Measurements from ENCODE around the gene MAGI1. TPM values are rescaled to one million over a fixed set of nuclear protein-coding genes. Genes with fewer than 3 reads are reported as not detected.

Gene MAGI1
- polyA plus RNA-seq, 1 experiment: 14.2 TPM

- POLR2A ChIA-PET: no interaction called here
- peak overlapping the region; percentile 60 for H3K4me3 ChIP-seq (ENCODE audit: low read depth, low read length)
- CTCF ChIA-PET: interaction anchor here (1.3 to 2.2 kb wide), 2 partner anchors 76 to 157 kb away, joined by 3 to 7 read pairs; no protein-coding TSS in a partner anchor
- no peak for DNase-seq (ENCODE audit: low read depth, low spot score)
- H3K9me3 ChIP-seq (ENCODE audit: control insufficient read depth, insufficient read depth, low read length): no peaks in the 10 kb centered on the region
- TF ChIP-seq, protein P1, sequence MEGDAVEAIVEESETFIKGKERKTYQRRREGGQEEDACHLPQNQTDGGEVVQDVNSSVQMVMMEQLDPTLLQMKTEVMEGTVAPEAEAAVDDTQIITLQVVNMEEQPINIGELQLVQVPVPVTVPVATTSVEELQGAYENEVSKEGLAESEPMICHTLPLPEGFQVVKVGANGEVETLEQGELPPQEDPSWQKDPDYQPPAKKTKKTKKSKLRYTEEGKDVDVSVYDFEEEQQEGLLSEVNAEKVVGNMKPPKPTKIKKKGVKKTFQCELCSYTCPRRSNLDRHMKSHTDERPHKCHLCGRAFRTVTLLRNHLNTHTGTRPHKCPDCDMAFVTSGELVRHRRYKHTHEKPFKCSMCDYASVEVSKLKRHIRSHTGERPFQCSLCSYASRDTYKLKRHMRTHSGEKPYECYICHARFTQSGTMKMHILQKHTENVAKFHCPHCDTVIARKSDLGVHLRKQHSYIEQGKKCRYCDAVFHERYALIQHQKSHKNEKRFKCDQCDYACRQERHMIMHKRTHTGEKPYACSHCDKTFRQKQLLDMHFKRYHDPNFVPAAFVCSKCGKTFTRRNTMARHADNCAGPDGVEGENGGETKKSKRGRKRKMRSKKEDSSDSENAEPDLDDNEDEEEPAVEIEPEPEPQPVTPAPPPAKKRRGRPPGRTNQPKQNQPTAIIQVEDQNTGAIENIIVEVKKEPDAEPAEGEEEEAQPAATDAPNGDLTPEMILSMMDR (IDR thresholded peaks at IDR 0.05; ENCODE audit: low read depth, low read length): no peak
- peak overlapping the region; percentile 47 for H3K27ac ChIP-seq (ENCODE audit: low read depth, low read length)
- H3K27me3 ChIP-seq (ENCODE audit: control insufficient read depth, insufficient read depth, low read length): no peaks in the 10 kb centered on the region
Observed at GRCh38 chr3:65596571-65597225, 442.0 kb downstream of the MAGI1 start.

- DNase-seq (ENCODE audit: low read depth, low spot score): no peak
- no peak overlapping the region for H3K27ac ChIP-seq (ENCODE audit: low read depth, low read length)
- H3K27me3 ChIP-seq (ENCODE audit: control insufficient read depth, insufficient read depth, low read length): no peaks in the 10 kb centered on the region
- no peak overlapping the region for H3K4me3 ChIP-seq (ENCODE audit: low read depth, low read length)
- H3K9me3 ChIP-seq (ENCODE audit: control insufficient read depth, insufficient read depth, low read length): no peaks in the 10 kb centered on the region
- CTCF ChIA-PET: interaction anchor here (0.6 to 2.2 kb wide), 3 partner anchors 77 to 156 kb away, joined by 3 to 7 read pairs (median 5); no protein-coding TSS in a partner anchor
- TF ChIP-seq, protein P1 (IDR thresholded peaks at IDR 0.05; ENCODE audit: low read depth, low read length): no peak
- POLR2A ChIA-PET: no interaction called here
Observed at GRCh38 chr3:65596029-65596300, 442.8 kb downstream of the MAGI1 start.

DNA sequence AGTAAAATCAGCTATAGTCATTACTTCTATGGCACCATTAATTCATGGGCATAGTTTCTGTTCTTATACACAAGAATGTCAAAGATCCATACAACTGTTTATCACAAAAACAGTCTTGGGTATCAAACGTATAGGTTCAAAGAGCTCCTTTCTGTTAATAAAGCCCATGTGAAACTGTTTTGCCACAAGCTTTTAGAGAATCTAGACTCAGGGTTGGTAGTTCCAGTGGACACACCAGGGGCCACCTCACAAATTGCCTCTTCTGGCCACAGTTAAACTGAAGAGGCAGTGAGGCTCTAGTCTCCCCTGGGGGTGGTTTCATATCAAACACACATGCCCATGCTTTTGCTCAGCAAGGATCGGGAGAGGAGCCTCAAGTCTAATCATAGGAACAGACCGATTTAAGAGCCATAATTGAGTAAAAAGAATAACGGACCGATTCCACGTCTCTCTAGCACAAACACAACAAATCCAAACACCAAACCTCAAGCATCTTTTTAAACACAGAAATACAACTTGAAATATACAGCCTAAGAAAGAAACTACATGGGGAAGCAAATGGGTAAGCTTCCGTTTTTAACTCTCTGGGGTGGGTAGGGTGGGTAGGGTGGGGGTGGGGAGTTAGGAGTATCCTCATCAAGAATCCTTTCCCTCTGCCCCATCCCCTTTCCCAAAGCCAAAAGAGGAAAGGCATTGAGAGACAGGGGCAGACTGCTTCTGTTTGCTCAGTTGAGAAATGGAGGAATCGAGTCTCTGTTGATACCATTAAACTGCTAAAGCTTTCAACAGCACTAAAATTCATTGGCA, 443.3 kb downstream of the MAGI1 start:
- ChIA-PET CTCF (interaction anchor here (0.6 to 2.2 kb wide), 4 partner anchors 57 to 156 kb away, joined by 3 to 7 read pairs (median 4); no protein-coding TSS in a partner anchor), POLR2A (no interaction called here)
- Histone ChIP-seq H3K9me3 (ENCODE audit: control insufficient read depth, insufficient read depth, low read length) (no peaks in the 10 kb centered on the region), H3K27ac (ENCODE audit: low read depth, low read length) (no peak overlapping the region), H3K4me3 (ENCODE audit: low read depth, low read length) (no peak overlapping the region), H3K27me3 (ENCODE audit: control insufficient read depth, insufficient read depth, low read length) (no peaks in the 10 kb centered on the region)
- no peak for DNase-seq (ENCODE audit: low read depth, low spot score)
- TF ChIP-seq, protein P1 (IDR thresholded peaks at IDR 0.05; ENCODE audit: low read depth, low read length): no peak

DNA sequence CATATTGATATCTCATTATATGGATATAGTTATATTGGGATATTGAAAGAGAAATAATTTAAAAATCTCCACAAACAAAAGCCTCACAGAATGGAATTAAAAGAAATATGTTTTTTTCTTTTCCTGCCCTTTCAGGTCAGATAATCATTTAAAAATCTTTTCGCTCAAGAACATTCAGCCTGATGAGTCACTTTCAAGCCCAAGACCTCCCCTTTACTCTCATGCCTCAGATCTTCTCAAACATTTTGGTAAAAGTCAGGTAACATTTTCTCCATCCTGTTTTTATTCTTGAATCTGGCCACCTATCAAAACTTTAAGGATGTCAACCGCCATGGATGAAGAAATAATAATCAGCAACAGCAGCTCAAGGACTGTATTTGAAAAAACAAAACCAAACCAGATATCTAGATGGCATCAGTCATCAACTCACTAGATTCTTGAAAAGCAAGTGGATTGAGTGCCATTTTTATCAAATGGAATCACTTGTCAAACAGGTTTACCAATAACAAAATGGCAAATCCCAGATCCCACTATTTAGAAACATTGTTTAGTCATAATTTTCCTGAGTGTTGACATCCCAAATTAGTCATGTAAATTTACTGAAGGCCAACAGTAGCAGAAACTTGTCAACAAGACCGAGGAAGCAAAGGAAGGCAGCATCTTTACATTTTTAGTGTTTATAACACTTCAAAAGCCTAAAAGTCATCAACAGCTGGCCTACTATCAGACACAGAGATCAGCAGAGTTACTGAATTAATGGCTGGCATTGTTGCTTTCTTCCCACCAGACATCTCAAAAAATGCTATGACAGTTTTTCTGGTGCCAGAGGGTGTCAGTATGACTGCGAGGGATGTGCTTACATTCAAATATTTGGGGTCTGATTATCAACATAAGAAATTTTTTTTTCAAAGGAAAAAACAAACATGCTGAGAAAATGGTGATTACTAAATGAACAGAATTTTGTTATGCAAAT, 444.7 kb downstream of the MAGI1 start:
- H3K27me3 ChIP-seq (ENCODE audit: control insufficient read depth, insufficient read depth, low read length): no peaks in the 10 kb centered on the region
- H3K27ac ChIP-seq (ENCODE audit: low read depth, low read length): no peak overlapping the region
- no peak overlapping the region for H3K4me3 ChIP-seq (ENCODE audit: low read depth, low read length)
- ChIA-PET CTCF (no interaction called here), POLR2A (no interaction called here)
- no peaks in the 10 kb centered on the region for H3K9me3 ChIP-seq (ENCODE audit: control insufficient read depth, insufficient read depth, low read length)
- TF ChIP-seq, protein P1 (IDR thresholded peaks at IDR 0.05; ENCODE audit: low read depth, low read length): no peak
- no peak for DNase-seq (ENCODE audit: low read depth, low spot score)
